MV-4-11 (cell line): ENCODE data around the gene CLDN8.

Source experiments
- DNase-seq: peaks from one replicate; lab custom pipeline; 2025; lab: John Stamatoyannopoulos, UW

CLDN8 gene

DNA sequence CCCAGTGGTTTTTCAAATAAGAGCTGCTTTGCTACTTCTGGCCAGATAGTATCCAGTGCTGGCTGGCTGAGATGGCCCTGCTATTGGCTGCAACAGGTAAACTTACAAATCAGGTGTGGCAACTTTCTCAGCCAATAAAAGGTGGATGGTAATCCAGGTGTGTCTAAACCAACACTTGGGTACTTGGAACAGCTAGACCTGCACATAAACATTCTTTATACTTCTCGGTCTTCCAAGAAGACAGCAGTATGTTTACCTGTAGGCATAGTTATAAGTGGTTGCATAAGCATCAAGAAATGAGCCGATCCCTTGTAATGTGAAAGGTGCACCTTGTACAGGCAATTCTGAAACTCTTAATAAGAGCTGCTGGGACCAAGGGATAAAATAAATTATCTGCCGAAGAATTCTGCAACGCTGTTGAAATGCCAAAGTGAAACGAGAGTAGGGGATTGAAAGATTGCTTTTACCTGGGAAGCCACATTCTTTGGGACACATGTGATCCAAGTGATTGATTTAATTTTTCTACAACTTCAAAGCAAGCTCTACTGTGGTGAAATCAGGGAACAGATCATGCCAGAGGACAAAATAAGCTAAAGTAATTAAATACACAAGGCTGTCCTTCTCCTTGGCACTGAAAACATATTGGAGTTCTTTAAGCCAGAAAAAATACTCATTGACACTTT is at the start of gene CLDN8:
CLDN8 (minus strand) TSS at position 57 of the 683 bp plus-strand sequence. CDS start 172 bp downstream, outside the sequence.
- no peak for DNase-seq

DNA sequence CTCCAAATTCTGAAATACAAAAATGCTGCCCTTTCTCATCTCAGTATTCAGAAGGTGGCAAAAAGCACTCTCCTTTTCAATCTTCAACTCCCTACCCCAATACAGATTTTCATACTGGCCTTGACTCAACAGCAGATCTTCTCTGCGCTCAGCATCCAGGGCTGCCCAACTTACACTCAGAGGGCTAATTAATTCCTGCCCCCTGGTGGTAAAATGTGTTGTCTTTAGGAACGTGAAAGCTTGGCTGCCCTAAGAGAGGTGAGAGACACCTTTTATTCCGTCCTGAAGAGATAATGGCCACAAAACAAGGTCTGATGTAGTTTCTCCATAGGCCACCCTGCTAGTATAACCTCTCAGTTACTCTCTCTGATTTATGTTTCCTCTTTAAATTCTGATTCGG is 41.9 kb upstream of the CLDN8 start:
- no peak for DNase-seq

DNA sequence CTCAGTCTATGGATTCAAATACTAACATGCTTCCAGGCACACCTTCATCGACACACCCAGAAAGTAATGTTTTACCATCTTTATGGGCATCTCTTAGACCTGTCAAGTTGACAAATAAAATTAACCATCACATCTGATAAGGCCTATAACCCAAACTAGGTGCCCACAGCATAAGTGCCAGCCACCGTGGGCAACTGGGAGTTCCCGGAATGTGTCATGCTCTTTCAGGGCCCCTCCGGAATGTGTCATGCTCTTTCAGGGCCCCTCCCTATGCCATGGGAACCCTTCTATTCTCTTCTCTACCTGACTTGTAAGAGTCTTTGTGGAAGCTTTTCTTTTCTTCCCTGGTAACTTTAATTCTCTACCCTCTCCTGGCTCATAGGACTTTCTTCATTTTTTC is 40.2 kb upstream of the CLDN8 start:
- DNase-seq = no peak

DNA sequence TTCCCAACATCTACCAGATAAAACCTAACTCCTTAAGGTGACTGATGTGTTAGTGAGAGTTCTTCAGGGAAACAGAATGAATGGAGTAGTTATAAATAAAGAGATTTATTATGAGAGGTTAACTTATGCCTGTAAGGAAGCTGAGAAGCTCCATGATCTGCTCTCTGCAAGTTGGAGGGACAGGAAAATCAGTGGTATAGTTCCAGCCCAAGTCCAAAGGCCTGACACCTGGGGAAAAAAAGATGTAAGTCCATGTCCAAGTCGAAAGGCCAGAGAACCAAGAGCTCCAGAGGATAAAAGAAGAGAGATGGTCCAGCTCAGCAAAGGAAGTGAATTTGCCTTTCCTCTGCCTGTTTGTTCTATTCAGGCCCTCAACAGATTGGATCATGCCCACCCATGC is 39.8 kb upstream of the CLDN8 start:
- no peak for DNase-seq

DNA sequence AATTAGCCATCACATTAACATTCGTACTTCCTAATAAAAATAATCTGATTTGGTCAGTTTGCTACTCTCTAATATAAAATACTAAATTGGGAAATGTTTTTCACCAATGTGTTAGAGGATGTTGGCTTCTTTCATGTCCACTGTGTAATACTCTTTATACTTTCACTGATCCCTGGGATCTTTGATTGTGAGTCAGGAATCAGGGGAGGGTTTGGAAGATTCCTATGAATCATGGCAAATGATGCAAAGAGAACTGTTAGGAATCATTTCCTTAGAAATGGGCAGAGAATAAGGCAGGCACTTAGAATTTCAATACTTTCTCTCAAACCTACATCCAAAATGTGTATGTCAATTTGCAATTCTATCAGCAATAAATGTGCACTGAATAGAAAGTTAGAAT is 35.9 kb upstream of the CLDN8 start:
- DNase-seq = no peak

DNA sequence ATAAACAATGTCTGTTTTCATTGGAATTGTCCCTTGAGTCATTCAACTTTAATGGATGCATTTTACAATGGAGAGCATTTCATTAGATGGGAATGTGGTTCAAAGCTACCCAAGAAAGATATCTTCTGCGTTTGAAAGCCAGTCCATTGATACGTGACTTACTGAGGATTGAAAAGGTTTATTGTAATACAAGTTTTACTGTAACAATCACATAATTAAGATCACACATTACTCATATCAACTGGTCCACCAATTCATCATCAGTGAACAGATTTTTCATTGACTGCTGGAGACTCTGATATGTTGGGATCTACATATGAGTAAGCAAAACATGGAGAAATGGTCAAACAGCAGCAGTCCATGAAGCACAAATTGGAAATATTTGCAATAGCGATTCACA is 34.0 kb upstream of the CLDN8 start:
- no peak for DNase-seq

DNA sequence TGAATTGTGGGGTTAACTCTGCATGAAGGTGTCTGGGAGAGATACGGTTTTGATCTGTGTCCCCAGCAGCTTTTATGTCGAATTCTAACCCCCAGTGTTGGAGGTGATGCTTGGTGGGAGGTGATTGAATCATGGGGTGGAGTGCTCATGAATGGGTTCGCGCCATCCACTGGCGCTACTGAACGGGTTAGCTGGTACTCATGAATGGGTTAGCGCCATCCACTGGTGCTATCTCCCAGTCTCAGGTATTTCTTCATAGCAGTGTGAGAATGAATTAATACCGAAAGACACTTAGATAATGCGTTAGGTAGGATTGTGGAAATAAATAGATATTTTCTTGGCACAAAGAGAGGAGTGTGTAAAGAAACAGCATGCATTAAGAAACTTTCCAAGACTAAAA is 32.9 kb upstream of the CLDN8 start:
- DNase-seq = no peak

DNA sequence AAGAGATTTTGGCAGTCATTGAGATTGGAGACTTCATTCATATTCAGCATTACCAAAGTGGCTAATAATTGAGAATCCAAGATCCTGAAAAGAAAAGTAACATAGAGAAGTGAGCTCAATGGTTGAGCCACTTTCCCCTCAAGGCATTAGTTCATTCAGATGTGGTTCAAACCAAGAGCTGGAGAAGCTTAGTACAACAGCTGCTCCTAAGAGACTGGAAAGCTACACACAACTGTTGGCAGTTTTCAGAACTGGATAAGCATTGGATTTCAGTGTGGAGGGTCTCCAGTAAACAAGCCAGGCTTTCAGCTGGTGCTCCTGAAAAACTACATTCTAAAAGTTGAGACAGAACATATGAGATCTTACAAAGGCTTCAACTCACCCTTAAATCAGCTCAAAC is 29.2 kb upstream of the CLDN8 start:
- DNase-seq = no peak

DNA sequence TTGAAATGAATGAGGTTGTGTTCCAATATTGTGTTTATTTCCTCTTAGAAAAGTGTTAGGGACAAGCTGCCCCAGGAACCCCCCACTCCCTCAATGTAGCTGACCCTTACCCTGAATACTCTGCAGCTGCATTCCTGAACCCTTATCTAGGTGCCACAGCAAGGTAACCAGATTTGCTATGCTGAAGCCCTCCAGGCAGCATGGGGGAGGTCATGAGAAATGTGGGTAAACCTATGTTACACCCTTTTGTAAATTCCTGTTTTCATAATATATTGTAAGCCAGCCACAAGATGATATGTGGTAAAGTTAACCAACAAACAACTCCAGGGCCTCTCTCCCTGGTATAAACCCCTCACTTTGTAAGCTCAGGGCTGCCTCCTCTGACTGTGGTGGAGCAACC is 27.8 kb upstream of the CLDN8 start:
- no peak for DNase-seq

DNA sequence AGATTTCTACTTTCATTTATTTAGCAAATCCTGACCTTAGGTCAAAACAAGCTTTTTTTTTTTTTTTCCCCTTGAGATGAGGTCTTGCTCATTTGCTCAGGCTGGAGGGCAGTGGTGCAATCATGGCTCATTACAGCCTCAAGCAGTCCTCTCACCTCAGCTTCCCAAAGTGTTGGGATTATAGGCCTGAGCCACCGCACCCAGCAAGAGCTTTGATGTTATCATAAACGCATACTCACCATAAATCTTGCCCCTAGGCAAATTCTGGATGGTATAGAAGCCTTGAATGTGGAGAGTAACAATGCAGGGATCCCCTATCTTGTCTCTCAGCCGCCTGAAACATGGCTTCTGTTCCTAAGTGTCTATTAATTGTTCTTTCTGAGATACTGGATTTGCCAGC is 24.8 kb upstream of the CLDN8 start:
- no peak for DNase-seq

DNA sequence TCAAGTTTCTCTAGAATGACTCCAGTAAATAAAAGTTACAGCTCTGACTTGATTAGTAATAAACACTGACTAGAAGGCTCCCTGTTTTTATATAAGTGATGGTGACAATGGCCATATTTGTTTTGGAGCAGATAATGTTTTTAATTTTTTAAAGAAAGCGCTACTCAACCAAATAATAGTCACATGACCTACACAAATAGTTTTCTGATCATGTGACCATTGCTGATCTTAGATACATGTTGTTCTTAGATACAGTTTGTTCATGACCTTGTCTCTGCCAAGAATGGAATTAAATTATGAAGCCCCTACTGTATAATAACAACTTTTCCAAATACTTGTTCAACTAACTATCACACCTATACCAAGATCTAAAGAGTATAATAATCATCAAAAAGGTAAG is 22.3 kb upstream of the CLDN8 start:
- DNase-seq = no peak

DNA sequence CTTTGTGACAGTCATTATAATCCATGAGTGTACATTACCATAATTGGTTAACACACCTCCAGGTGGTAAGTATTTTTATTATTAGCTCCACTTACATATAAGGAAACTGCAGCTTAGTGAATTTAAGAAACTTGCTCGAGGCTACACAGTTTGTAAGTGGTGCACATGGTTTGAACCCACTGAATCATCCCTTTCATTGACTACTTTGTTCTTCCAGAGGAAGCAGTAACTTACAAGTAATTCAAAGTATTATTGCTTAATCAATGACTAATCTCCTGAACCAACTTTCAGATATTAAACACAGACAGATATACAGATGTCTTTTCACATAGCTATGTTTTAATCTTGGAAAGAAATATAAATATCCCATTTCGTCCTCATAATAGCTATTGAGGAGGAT is 18.7 kb upstream of the CLDN8 start:
- no peak for DNase-seq

DNA sequence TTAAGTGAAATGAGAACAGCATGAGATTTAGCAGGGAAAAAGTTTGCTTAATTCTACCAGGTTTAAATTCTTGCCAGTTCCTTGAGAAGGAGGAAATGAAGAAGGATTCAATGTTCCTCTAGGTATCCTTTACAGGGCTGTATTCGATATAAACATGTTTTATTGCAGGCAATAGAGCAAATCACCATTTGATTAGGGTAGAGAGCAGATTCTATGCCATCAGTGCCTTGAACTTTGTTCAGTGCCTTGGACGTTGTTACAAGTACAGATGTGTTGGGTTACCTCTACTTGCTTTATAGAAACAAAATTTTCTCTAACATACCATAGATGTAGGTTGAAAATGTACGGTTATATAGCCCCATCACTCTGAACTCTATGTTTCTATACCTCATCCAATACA is 18.2 kb upstream of the CLDN8 start:
- DNase-seq = no peak

DNA sequence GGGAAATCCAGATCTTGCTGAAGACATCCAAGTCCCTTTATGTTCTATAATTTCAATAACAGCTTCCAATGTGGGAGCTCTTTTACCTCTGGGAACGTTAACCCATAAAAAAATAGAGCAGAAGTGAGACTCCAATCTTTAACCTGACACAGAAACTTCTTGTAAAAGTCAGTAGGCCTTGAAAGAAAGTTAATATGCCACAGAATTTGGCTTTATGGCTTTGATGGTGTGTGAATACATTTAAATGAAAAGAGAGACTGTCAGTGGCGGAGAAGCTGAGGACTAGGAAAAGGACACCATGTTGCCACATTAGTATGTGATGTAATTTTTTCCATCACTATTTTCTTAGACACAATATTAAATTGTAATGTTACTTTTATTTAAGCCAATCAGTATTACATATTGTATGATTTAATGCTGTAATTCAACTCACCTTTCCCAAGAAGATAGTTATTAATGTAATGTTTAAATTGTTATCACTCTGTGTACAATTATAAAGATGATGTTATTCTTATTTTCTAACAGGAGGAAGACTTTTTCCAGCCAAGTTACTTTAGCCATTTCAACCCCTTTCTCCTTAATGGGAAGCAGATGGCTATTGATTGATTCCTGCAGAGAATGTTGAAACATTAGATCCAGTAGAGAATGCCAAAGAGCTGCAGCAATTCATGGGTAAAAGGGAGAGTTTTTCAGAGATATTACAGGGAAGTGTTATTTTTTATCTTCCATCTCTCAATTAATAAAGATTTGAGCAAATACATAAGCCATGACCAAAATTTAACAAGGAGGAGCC is 17.5 kb upstream of the CLDN8 start:
- no peak for DNase-seq

DNA sequence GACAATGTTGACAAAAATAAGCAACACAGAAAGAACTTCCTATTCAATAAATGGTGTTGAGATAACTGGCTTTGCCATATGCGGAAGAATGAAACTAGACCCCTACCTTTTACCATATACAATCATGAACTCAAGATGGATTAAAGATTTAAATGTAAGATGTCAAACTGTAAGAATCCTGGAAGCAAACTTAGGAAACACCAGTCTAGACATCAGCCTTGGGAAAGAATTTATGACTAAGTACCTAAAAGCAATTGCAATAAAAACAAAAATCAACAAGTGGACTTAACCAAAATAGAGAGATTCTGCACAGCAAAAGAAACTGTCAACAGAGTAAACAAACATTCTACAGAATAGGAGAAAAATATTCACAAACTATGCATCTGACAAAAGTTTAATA is 16.1 kb upstream of the CLDN8 start:
- no peak for DNase-seq

DNA sequence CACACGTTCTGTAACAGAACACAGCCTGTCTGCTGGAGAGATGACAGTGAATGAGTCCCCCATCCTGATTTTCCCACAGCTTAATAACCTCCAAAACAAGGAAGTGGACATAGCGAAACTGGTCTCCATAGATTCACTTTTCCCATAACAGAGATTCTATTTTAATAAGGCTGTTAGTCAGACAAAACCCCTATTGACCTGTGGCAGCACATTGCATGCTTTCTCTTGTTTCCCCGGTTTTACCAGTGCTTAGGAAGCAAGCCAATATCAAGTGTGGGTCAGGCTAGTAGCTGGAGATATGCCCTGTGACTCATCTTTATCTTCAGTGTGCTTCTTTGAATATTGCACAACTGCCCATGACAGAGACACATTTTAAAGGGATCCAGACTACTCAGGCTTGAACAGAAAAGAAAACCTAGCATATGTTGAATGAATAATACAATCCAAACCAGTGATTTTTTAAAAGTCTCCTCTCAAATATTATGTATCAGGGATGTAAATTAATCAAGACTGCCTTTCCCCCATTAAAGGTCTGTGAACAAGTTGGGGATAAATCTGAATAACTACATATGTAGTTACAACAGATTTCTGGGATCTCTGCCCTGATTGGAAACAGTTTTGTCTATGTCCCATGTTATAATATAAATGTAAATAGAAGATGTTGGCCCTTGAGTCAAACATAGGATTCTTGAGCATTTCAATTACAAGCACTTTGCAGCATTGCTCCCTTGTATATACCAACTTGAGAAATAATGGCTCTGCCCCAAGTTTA is 11.9 kb upstream of the CLDN8 start:
- peak; percentile 79 for DNase-seq

DNA sequence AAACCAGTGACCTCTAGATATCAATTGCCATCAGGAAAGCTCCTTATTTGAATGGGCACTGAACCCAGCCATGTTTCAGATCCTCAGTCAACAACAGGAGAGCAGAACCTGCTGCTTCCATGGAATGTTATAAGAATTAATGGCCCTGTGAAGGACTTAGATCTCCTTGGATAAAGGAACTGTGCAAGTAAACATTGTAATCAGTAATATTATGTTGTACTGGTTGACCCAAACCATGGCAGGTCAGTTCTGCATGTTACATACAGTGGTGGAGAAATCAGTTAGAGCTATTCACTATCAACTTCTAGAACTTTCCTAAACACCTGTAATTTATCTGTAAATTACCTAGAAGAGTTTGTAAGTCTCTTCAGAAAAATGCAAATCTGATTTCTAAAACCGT is 11.2 kb upstream of the CLDN8 start:
- DNase-seq = no peak

DNA sequence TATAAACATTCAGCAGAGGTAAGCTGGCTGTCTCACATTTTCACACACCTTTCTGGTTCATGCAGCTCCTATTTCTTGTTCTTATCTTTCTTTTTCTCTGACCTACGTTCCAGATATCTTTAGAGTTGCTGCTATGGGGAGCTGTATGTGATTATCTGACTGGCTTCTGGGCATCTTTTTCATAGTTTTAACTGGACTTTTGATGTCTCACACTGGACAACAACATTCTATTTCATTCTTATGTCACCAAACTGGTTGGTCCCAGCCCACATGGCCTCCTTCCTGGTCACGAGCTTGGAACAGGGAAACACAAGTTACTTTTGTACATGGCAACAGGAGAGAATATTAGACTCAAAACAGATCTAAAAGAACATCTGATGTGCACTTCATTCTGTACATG is 7.7 kb upstream of the CLDN8 start:
- no peak for DNase-seq

DNA sequence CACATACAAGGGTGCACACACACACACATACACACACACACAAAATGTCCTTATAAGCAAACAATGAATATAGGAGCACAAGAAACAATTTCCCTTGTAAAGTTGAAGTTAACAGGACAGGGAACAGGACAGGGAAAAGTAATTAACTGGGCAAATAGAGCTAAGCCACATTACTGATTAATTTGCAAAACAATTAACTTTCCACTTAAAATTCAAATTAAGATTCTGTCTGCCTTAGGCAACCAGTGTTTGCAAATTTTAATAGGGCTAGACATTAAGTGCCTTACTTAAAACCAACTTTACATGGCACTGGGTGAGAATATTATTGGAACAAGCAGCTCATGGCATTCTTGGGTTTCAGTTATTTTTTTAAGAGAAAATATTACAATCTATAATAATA is 6.8 kb upstream of the CLDN8 start:
- no peak for DNase-seq

DNA sequence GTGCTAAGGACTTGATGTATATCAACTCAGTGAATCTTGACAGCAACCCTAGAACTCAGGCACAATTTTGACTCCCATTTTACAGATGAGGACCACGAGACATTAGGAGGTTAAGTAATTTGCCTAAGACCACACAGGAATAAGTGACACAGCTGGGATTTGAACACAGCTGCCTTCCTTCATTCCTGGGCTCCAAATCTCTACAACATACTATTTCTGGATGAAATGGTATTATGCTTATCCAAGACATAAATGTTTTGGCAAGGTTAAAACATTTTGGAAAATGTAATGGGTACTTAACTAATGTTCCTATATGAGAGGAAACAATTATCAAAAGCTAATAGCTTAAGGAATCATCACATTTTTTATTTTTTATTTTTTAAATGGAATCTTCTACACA is 4.8 kb downstream of the CLDN8 start:
- no peak for DNase-seq

DNA sequence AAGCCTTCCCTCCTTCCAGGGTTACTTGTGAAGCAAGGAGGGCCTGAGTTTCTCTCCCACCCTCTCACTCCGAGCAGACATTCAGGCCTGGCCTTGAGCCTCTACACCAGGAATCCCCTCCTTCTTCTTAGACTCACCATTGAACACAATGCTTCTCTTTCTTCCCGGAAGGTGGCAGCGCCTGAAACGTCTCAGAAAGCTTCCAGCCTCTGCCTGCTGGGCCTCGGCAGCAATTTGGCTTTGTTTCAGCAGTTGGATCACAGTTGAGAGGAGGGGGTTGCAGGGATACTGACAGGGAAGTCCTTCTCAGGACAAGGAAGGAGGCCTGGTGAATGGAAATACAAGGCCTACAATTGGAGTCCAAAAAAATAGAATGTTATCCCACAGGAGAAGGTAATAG is 6.3 kb downstream of the CLDN8 start:
- no peak for DNase-seq

DNA sequence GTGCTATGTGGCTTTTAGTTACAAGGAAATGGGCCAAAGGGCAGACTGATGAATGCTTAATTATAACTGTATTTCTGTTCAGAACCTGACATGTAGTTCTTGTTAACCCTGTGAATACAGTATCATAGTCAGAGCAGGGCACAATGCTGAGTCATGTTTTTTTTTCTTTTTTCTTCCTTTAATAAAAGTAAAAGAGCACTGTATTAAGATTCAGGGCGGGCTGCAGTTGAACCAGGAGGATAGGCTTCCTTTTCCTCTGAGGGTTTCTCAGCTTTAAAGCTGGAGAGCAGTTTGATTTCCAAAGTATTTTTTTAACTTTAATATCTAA is 8.7 kb downstream of the CLDN8 start:
- DNase-seq = no peak

DNA sequence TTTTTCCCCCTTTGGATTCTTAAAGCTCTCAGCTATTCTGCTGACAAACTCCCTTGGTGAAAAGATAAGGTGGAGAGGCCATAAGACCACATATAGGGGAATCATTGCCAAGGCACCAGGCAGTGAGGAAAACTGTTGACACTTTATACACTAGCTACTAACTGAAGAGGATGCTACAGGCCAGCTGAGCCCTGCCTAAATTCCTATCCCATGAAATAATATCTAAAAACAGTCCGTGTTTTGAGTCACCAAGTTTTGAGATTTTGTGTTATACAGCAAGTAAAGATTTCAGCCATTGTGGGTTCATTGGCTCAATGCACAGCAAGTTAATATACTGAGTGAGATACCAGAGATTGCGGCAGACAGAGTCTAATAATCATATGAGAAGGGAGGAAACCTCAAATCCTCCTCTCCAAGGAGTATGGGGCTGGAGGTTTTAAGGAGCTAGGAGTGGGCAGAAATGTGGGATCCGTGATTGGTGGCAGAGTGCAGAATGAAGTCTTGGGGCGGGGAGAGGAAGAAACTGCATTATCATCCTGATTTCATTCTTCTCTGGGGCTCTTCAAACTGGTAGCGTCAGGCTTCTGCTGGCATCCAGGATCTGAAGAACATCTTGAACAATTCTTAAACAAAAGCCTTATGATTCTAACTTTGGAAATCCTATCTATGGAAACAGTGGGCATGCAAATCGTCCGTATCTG is 9.2 kb downstream of the CLDN8 start:
- DNase-seq = no peak
